GM21381 (cell line): Measurements from ENCODE around the gene GNPAT.

Experiments used
- ATAC-seq: cut with Tn5 transposase; IDR thresholded peaks from one replicate; pipeline ENCODE4 v1.9.1; 2021; ENCODE audit warnings: mild to moderate bottlenecking, moderate library complexity; ENCODE audit not compliant: unreplicated experiment

The GNPAT gene

GRCh38 chr1:231241750-231242149 is 738 bp downstream of the GNPAT start:
- peak; percentile 24 for ATAC-seq

- ATAC-seq: no peak
Observed at GRCh38 chr1:231242516-231243198, 1.6 kb downstream of the GNPAT start.

- no peak for ATAC-seq
Observed at GRCh38 chr1:231248778-231249177, 7.8 kb downstream of the GNPAT start.

GRCh38 chr1:231252336-231252735 is 11.3 kb downstream of the GNPAT start:
- ATAC-seq: no peak

- ATAC-seq: no peak
Observed at GRCh38 chr1:231260351-231260750, 19.3 kb downstream of the GNPAT start.

- no peak for ATAC-seq
Observed at GRCh38 chr1:231264642-231265041, 23.6 kb downstream of the GNPAT start.

- ATAC-seq: no peak
Observed at GRCh38 chr1:231265379-231265778, 24.4 kb downstream of the GNPAT start.

- no peak for ATAC-seq
Observed at GRCh38 chr1:231266811-231267322, 25.9 kb downstream of the GNPAT start.

- no peak for ATAC-seq
Observed at GRCh38 chr1:231272173-231272572, 31.2 kb downstream of the GNPAT start.

- no peak for ATAC-seq
Observed at GRCh38 chr1:231272880-231273279, 31.9 kb downstream of the GNPAT start.

GRCh38 chr1:231274119-231274825 is 33.3 kb downstream of the GNPAT start:
- ATAC-seq: no peak

GRCh38 chr1:231278100-231278790 is 37.2 kb downstream of the GNPAT start:
- ATAC-seq: no peak

- ATAC-seq: no peak
Observed at GRCh38 chr1:231279081-231279480, 38.1 kb downstream of the GNPAT start.

GRCh38 chr1:231279683-231280082 is 38.7 kb downstream of the GNPAT start:
- ATAC-seq: no peak

- no peak for ATAC-seq
Observed at GRCh38 chr1:231284441-231284840, 43.4 kb downstream of the GNPAT start.

- no peak for ATAC-seq
Observed at GRCh38 chr1:231286603-231287002, 45.6 kb downstream of the GNPAT start.

GRCh38 chr1:231295938-231296337 is 54.9 kb downstream of the GNPAT start:
- no peak for ATAC-seq

- ATAC-seq: no peak
Observed at GRCh38 chr1:231301990-231302389, 61.0 kb downstream of the GNPAT start.

GRCh38 chr1:231310391-231310934 is 69.5 kb downstream of the GNPAT start:
- no peak for ATAC-seq

- ATAC-seq: no peak
Observed at GRCh38 chr1:231311720-231312431, 70.9 kb downstream of the GNPAT start.

GRCh38 chr1:231312432-231312788 is 71.4 kb downstream of the GNPAT start:
- ATAC-seq: no peak
